H1 (cell line): ENCODE results near the gene DARS1. TPM values are rescaled to one million over a fixed set of nuclear protein-coding genes. Genes with fewer than 3 reads are reported as not detected.

Experiments
- CTCF ChIA-PET: fragments of 300-600 bp; sonication (Branson Sonifier 250); formaldehyde crosslinking; loops from one replicate; lab custom pipeline; 2021; ENCODE audit not compliant: partially characterized antibody; lab: Charles Lee
- POLR2A ChIA-PET: fragments of 300-600 bp; sonication (Branson Sonifier 250); formaldehyde crosslinking; loops from one replicate; lab custom pipeline; 2021; ENCODE audit warnings: inconsistent platforms; ENCODE audit not compliant: partially characterized antibody; lab: Charles Lee
- DNase-seq, 2 experiments: peaks; one replicate each; pipeline versions ENCODE4 v3.0.0 to v3.0.0-alpha.2; 2010 to 2022; ENCODE audit warnings: low spot score in 2 of 2, low read depth in 1 of 2, mixed read lengths in 1 of 2
- FAIRE-seq: peaks from 2 replicates; lab custom pipeline; 2011; peaks lifted over from hg19 to GRCh38; lab: Jason Lieb, UNC
- H2AFZ ChIP-seq: 2 replicates; pipeline ENCODE4 v1.8.1; 2012; ENCODE audit warnings: low read length, inconsistent platforms
- H2AK5ac ChIP-seq: 2 replicates; pipeline ENCODE4 v1.6.1; 2013; ENCODE audit warnings: low read depth, low read length
- H2BK120ac ChIP-seq: replicated peaks from 2 replicates; pipeline ENCODE3; 2013; ENCODE audit warnings: low read depth, low read length, inconsistent platforms
- H2BK12ac ChIP-seq: 2 replicates; pipeline ENCODE4 v1.6.1; 2013; ENCODE audit warnings: low read depth, low read length
- H2BK15ac ChIP-seq: 2 replicates; pipeline ENCODE4 v1.6.1; 2013; ENCODE audit warnings: low read length
- H2BK20ac ChIP-seq: 2 replicates; pipeline ENCODE4 v1.6.1; 2013; ENCODE audit warnings: low read length
- H2BK5ac ChIP-seq: 2 replicates; pipeline ENCODE4 v1.6.1; 2013; ENCODE audit warnings: low read depth, low read length
- H3K14ac ChIP-seq: 2 replicates; pipeline ENCODE4 v1.6.1; 2013; ENCODE audit warnings: inconsistent platforms; ENCODE audit not compliant: insufficient read length
- H3K18ac ChIP-seq: 2 replicates; pipeline ENCODE4 v1.6.1; 2013; ENCODE audit warnings: low read length; ENCODE audit errors: extremely low read depth
- H3K23ac ChIP-seq: 2 replicates; pipeline ENCODE4 v1.6.1; 2013; ENCODE audit warnings: inconsistent platforms; ENCODE audit not compliant: insufficient read length
- H3K23me2 ChIP-seq: 2 replicates; pipeline ENCODE4 v1.6.1; 2013; ENCODE audit warnings: low read depth, low read length
- H3K27ac ChIP-seq: 2 replicates; pipeline ENCODE4 v1.6.1; 2011; ENCODE audit warnings: low read depth, low read length, inconsistent platforms
- H3K27me3 ChIP-seq, 4 experiments: replicated peaks in 1 of 4; 1 replicate in 1 of 4; 2 replicates in 3 of 4; pipeline versions ENCODE4 v1.6.1 to v1.8.1; 2011 to 2013; ENCODE audit warnings: low read length in 3 of 4, mild to moderate bottlenecking in 3 of 4, inconsistent platforms in 2 of 4, mixed read lengths in 2 of 4, moderate library complexity in 1 of 4; ENCODE audit not compliant: control insufficient read depth in 3 of 4, insufficient read depth in 3 of 4; ENCODE audit errors: extremely low read depth in 1 of 4
- H3K36me3 ChIP-seq, 4 experiments: 2 replicates each; pipeline versions ENCODE4 v1.6.1 to v1.8.1; 2011 to 2013; ENCODE audit warnings: mild to moderate bottlenecking in 4 of 4, low read length in 3 of 4, moderate library complexity in 2 of 4, control low read depth in 1 of 4, inconsistent platforms in 1 of 4; ENCODE audit not compliant: insufficient read depth in 4 of 4, control insufficient read depth in 2 of 4
- H3K4ac ChIP-seq: replicated peaks from 2 replicates; pipeline ENCODE3; 2013; ENCODE audit warnings: low read length, low read depth, mixed read lengths, inconsistent platforms; ENCODE audit not compliant: insufficient read length
- H3K4me1 ChIP-seq, 4 experiments: replicated peaks in 1 of 4; 1 replicate in 1 of 4; 2 replicates in 3 of 4; pipeline versions ENCODE4 v1.6.1 to v1.8.1; 2011 to 2013; ENCODE audit warnings: low read length in 3 of 4, inconsistent platforms in 2 of 4, mixed read lengths in 1 of 4; ENCODE audit not compliant: insufficient read depth in 4 of 4, control insufficient read depth in 3 of 4
- H3K4me2 ChIP-seq, 2 experiments: 2 replicates each; pipeline versions ENCODE4 v1.6.1 to v1.8.1; 2011 to 2013; ENCODE audit warnings: low read depth in 2 of 2, low read length in 2 of 2, control low read depth in 1 of 2, inconsistent platforms in 1 of 2, mild to moderate bottlenecking in 1 of 2; ENCODE audit not compliant: insufficient read depth in 1 of 2
- H3K4me3 ChIP-seq, 4 experiments: fragments of 200-600, 300-600 bp in 1 of 4; sonication (generic), shearing (Covaris generic), sonication (Bioruptor Twin) in 1 of 4; 2 replicates each; pipeline versions ENCODE4 v1.5.1 to v1.8.1; 2011 to 2016; ENCODE audit warnings: low read length in 4 of 4, low read depth in 3 of 4, control low read depth in 2 of 4, inconsistent platforms in 2 of 4, mild to moderate bottlenecking in 2 of 4, mixed read lengths in 1 of 4, moderate library complexity in 1 of 4; ENCODE audit not compliant: insufficient read depth in 2 of 4; ENCODE audit errors: extremely low read depth in 1 of 4
- H3K56ac ChIP-seq: replicated peaks from 2 replicates; pipeline ENCODE3; 2013; ENCODE audit warnings: low read depth, mild to moderate bottlenecking, mixed read lengths, low read length, inconsistent platforms; ENCODE audit not compliant: insufficient read length
- H3K79me1 ChIP-seq: 2 replicates; pipeline ENCODE4 v1.6.1; 2013; ENCODE audit warnings: low read depth, low read length, control low read depth
- H3K79me2 ChIP-seq, 2 experiments: 2 replicates each; pipeline versions ENCODE4 v1.6.1 to v1.8.1; 2012 to 2013; ENCODE audit warnings: low read length in 2 of 2, mild to moderate bottlenecking in 2 of 2, inconsistent platforms in 1 of 2; ENCODE audit not compliant: insufficient read depth in 2 of 2, control insufficient read depth in 1 of 2
- H3K9ac ChIP-seq, 4 experiments: replicated peaks in 1 of 4; 1 replicate in 1 of 4; 2 replicates in 3 of 4; pipeline versions ENCODE4 v1.6.1 to v1.8.1; 2011 to 2013; ENCODE audit warnings: low read depth in 3 of 4, low read length in 3 of 4, control low read depth in 2 of 4, mild to moderate bottlenecking in 2 of 4, moderate library complexity in 2 of 4, inconsistent platforms in 1 of 4; ENCODE audit errors: extremely low read depth in 1 of 4
- H3K9me3 ChIP-seq, 2 experiments: 2 replicates each; pipeline versions ENCODE4 v1.6.1 to v1.8.1; 2012 to 2013; ENCODE audit warnings: mild to moderate bottlenecking in 2 of 2, moderate library complexity in 2 of 2, control low read depth in 1 of 2, inconsistent platforms in 1 of 2, low read depth in 1 of 2, low read length in 1 of 2, mixed read lengths in 1 of 2; ENCODE audit not compliant: insufficient read depth in 2 of 2
- H4K20me1 ChIP-seq, 2 experiments: replicated peaks in 1 of 2; 2 replicates each; pipeline versions ENCODE3 to v1.8.1; 2011 to 2013; ENCODE audit warnings: inconsistent platforms in 2 of 2, low read length in 2 of 2, mild to moderate bottlenecking in 1 of 2; ENCODE audit not compliant: insufficient read depth in 2 of 2, control insufficient read depth in 1 of 2
- H4K5ac ChIP-seq: 2 replicates; pipeline ENCODE4 v1.6.1; 2013; ENCODE audit warnings: low read length, low read depth, mixed read lengths, inconsistent platforms; ENCODE audit not compliant: insufficient read length
- H4K8ac ChIP-seq: 2 replicates; pipeline ENCODE4 v1.8.0; 2013; ENCODE audit warnings: mild to moderate bottlenecking, moderate library complexity, low read length, inconsistent platforms; ENCODE audit not compliant: insufficient read depth; ENCODE audit errors: extremely low read depth
- H4K91ac ChIP-seq: replicated peaks from 2 replicates; pipeline ENCODE3; 2013; ENCODE audit warnings: low read length, mixed read lengths, inconsistent platforms; ENCODE audit not compliant: insufficient read length
- CEBPB ChIP-seq: IDR thresholded peaks from 2 replicates; pipeline ENCODE4 v1.6.1; 2012; ENCODE audit warnings: low read depth, low read length
- TBP ChIP-seq: IDR thresholded peaks from 2 replicates; pipeline ENCODE4 v1.6.1; 2011; ENCODE audit warnings: low read depth, low read length, improper control_type of control experiment
- WGBS, 2 experiments: shearing (Covaris generic) in 1 of 2; methylation state at CpG; one replicate each; pipeline versions ENCODE4 v1.1.6 to v1.1.7; 2013 to 2015; ENCODE audit warnings: low lambda C conversion rate in 2 of 2, mixed read lengths in 2 of 2, inconsistent platforms in 1 of 2, low coverage in 1 of 2, missing lambda C conversion rate in 1 of 2; ENCODE audit not compliant: insufficient replicate concordance in 2 of 2, insufficient coverage in 1 of 2, insufficient read length in 1 of 2; ENCODE audit errors: extremely low coverage in 1 of 2, missing lambda C conversion rate in 1 of 2; 5-methylcytosine and 5-hydroxymethylcytosine counted together
- polyA plus RNA-seq, 7 experiments: library from polyadenylated mRNA; depleted of rRNA in 3 of 7; stranded (reverse) in 5 of 7; unstranded in 2 of 7; fragments of >200 nt in 5 of 7; fragments of 200-250 nt in 2 of 7; gene quantifications; 1 replicate in 5 of 7; 2 replicates in 1 of 7; 4 replicates in 1 of 7; pipeline versions ENCODE4 v1.2.1 to v1.2.3, GENCODE V29; 2011 to 2013; ENCODE audit warnings: missing spikeins in 2 of 7, mixed read lengths in 2 of 7
- total RNA-seq: library from RNA; stranded (reverse); fragmentation: NEBNext Ultra II Directional; extraction: Animal tissue kit (Norgen Biotek cat#: 25700); gene quantifications from 2 replicates; pipeline ENCODE4 v1.2.1, GENCODE V29; 2021

Gene DARS1
- total and polyA plus RNA-seq, 2 of the 8 experiments (the other 6 are each of a cell fraction or from before 2014, with no cell fraction given): 61.7 to 85.9 TPM

- Histone ChIP-seq H3K18ac (no peak overlapping the region), H3K9ac (no peak overlapping the region), H3K79me1 (no peaks in the 10 kb centered on the region), H4K8ac (no peak overlapping the region), H4K20me1 (no peaks in the 10 kb centered on the region), H3K4me1 (no peaks in the 10 kb centered on the region; a peak in 1 of 7 replicates), H3K4me3 (no peak overlapping the region), H2AFZ (no peak overlapping the region), H3K36me3 (no peaks in the 10 kb centered on the region), H4K91ac (no peak overlapping the region), H4K5ac (no peak overlapping the region), H3K9me3 (no peaks in the 10 kb centered on the region), H2BK20ac (no peak overlapping the region), H2BK120ac (no peak overlapping the region), H2BK5ac (no peak overlapping the region), H2BK12ac (no peak overlapping the region), H3K56ac (no peak overlapping the region), H3K23ac (no peak overlapping the region), H3K27me3 (no peaks in the 10 kb centered on the region), H3K4me2 (no peak overlapping the region), H3K4ac (no peak overlapping the region), H3K27ac (no peak overlapping the region), H3K79me2 (no peaks in the 10 kb centered on the region), H3K23me2 (no peaks in the 10 kb centered on the region), H2AK5ac (no peak overlapping the region), H2BK15ac (no peak overlapping the region), H3K14ac (no peak overlapping the region)
- 92% methylated on average over 7 of the region's 7 CpGs; no CpG with 5 or more reads in 1 of the 2 experiments for WGBS, 2 experiments
- FAIRE-seq: no peak
- ChIA-PET CTCF (interaction anchor here (0.7 to 1.5 kb wide), 3 partner anchors 21 to 35 kb away, joined by 3 to 4 read pairs (median 3); no protein-coding TSS in a partner anchor), POLR2A (no interaction called here)
- TF ChIP-seq TBP (no peak), CEBPB (no peak)
- DNase-seq: no peak
These were observed 46.3 kb upstream of the DARS1 start for GRCh38 chr2:136031711-136032110.
